GM19239 (cell line): ENCODE results near the gene MT1G.
"Not testable (repeated sequence)": the region's sequence is repeated elsewhere in the genome, so short reads cannot be mapped to it uniquely, and the experiment has no call there.

ENCODE experiments used
- DNase-seq: peaks from one replicate; pipeline ENCODE4 v3.0.0; 2011; ENCODE audit warnings: low spot score; ENCODE audit not compliant: insufficient read length
- FAIRE-seq: peaks from 2 replicates; lab custom pipeline; 2011; peaks lifted over from hg19 to GRCh38; lab: Jason Lieb, UNC

The MT1G gene

DNA sequence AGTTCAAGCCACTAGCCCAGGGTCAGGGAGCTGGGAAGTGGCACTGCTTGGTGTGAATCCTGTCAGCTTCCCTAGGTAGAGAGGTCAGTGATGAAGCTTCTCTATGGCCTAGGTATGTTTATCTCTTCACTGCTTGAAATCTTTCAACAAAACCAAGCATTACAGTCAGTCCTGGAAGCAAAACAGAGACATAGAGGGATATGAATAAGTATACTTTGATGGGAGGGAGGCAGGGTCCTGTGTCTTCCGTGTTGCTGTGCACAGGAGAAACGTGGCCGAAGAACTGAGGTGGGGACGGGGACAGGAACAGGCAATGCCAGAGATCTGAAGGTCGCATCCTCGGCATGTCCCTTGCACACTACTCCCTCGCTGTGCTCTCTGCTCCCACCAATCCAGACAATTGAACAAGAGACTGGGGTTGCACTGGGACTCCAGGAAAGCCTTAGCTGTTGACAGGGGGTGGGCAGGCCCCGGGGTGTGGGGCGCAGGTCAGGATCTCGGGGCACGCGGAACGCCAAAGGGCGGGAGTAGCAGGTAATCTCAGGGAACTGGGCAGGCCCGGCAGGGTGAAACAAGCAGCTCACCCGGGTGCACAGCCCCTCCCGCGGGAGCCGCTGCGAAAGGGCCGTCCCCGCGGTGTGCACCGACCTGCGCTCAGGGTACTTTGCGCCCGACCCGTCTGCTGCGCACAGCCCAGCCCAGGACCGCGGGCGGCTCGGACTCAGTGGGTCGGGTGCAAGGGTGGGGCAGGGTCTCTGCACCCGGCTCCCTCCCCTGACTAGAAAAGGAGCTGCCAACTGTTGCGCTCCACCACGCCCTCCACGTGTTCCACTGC is 1.4 kb upstream of the MT1G start, which contains the start of gene MT1H:
Gene MT1H (plus strand): TSS at position 810 of the 835 bp plus-strand sequence. CDS start 71 bp downstream, outside the sequence.
- DNase-seq (no peak), FAIRE-seq (no peak)

DNA sequence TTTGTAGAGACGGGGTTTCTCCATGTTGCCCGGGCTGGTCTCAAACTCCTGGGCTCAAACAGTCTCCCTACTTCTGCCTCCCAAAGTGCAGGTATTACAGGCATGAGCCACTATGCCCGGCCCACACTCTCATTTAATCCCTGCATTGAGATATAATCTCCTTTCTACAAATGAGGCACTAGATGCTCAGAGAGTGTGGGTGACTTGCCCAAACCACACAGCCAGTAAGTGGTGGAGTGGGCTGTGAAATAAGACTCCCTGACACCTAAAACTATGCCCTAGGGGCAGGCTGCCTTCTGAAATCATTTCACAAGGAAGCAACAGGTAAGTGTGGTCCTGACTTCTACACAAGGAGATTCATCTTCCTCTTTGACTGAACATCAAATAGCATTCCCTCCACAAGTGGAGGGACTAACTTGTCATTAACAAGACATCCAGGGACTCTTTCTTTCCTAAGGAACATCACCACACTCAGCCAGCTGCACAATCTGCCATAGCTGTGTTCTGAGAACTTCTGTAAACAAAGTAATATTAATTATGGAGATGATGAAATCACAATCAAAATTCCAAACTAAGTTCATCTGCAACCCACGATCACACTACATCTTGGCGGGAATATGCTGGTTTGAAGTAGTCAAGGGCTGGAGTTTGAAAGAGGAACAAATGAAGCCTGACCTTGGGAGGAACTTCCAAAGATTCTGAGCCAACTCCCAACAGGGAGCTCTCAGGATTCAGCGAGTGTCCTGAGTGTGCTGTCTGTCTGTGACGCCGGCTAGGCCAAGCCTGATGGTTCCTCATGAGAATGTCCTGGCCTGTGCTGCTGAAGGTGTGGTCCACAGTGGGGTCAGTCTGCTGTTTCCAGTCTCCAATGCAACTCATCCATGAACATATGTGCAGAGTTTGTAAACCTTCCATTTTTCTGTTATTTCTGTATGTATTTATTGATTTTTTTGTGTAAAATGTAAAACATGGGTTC is 2.3 kb downstream of the MT1G start:
- peak; percentile 68 for FAIRE-seq
- not testable (repeated sequence) for DNase-seq

DNA sequence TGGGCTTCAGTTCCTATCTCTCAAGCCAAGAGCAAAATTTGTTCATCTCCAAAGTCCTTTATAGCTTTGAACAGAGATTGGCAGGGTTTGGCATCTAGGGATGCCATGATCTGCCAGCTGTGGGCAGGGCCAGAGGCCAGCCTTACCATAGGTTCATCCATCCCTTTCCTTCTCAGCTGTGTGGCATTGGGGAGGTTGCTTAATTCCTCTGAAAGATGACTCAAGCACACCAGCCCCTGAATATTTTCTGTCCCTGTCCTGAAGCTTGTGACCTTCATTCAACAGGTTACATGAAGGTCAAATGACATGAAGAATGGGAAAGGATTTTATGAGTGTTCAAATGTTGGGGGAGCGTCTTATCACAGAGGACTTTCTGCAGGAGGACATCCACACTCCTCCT is 3.4 kb downstream of the MT1G start:
- no peak for DNase-seq
- FAIRE-seq: no peak

DNA sequence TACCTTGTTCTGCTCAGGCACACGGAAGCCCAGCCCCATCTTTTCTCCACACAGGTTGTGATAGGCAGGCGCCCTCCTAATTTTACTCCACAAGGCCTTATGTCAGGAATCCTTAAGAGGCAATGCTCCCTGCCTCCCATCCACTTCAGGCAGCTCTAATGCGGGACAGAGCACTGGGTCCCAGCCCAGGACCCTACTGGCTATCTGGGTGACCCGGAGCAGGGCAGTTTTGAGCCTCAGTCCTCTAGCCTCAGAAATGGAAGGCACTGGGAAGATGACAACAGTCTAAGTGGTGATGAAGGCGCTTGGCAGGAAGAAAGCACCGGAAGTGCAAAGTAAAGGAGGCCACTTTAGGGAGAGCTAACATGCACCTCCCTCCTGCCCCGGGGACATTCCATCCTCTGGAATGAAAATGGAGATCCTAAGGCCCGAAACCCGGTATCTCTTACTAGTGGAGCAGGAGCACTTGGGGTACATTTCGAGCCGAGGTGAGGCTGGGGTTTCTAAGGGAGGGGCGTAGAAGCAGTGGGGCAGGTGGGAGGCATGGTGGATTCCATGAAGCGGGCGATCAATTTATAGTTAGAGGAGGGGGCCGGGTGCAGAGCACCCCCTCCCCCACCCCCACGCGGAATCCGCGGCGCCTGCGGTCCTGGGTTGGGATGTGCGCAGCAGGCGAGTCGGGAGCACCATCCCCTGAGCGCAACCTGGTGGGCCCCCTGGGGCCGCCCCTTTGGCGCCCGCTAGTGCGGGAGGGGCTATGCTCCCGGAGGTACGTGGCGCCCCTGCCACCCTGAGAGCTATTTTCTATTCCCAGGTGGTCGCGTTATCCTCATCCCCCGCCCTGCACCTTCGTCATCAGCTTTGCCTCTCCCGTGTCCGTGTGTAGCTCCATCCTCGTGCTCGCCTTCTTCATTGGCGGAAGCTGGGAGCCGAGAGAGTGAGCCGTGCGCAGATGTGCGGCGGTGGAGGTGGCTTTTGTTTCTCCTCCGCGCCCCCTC is 5.2 kb downstream of the MT1G start:
- FAIRE-seq: no peak
- no peak for DNase-seq

DNA sequence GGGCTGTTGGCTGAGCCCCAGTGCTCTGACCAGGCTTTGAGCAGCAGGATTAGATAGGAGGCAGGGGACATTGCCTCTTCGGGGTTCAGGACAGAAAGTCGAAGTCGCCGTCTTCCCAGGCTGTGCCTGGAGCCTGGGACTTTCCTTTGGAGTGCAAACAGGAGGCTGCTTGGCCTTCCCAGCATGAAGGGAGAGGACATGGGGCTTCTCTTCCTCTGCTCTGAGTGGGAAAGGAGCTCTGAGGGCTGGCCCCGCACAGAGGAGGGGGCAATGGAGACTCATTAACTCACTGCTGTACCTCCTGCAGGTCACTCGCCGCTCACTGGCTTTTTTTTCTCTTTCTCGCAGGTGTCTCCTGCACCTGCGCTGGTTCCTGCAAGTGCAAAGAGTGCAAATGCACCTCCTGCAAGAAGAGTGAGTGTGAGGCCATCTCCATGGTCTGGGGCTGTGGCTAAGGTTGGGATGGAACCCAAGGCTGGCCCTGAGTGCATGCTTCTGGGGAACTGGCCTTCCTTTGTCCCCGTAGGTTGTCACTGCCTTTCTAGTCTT is 9.5 kb downstream of the MT1G start:
- no peak for FAIRE-seq
- DNase-seq: no peak

DNA sequence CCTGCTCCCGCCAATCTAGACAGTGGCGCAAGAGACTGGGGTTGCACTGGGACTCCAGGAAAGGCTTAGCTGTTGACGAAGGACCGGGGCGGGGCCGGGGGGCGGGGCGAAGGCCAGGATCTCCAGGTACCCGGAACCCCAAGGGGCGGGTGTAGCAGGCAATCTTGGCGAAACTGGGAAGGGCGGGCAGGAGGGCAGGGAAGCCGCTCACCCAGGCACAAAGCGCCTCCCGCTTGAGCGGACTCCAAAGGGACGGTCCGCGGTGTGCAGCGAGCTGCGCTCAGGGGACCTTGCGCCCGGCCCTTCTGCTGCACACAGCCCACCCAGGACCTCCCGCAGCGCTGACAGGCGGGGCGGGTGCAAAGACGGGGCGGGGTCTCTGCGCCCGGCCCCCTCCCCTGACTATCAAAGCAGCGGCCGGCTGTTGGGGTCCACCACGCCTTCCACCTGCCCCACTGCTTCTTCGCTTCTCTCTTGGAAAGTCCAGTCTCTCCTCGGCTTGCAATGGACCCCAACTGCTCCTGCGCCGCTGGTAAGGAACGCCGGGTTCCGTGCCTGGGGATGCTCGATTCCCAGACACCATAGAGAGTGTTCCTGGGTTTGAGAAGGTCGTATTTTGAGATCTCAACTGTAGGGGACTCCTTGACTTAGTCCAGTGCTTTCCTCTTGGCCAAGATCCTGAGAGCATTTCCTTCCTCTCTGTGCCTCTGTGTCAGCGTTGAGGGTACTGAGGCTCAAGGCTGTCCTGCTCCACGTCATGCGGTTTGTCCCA is 10.1 kb downstream of the MT1G start, which contains the start of gene MT1F:
Gene MT1F (plus strand): TSS at position 405 of the 772 bp plus-strand sequence. CDS start 100 bp downstream, at position 505.
- DNase-seq: peak; percentile 40
- peak; percentile 42 for FAIRE-seq

DNA sequence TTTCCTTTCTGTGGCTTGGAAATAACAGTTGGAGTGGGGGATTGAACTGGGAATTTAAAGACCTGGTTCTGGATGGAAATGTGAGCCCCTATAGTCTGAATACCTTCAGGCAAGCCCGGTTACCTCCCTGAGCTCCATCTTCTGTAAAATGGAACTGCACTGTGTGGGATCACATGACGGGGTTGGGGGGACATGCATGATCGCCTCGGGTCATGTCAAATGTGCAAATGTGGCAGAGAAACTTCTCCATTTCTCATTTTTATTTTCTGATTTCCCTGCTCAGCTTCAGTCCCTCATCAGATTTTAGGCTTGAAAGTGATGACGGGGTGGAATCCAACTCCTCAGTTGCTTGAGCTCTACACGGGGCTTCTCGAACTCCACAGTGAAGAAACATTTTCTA is 14.6 kb downstream of the MT1G start:
- no peak for FAIRE-seq
- DNase-seq: no peak

DNA sequence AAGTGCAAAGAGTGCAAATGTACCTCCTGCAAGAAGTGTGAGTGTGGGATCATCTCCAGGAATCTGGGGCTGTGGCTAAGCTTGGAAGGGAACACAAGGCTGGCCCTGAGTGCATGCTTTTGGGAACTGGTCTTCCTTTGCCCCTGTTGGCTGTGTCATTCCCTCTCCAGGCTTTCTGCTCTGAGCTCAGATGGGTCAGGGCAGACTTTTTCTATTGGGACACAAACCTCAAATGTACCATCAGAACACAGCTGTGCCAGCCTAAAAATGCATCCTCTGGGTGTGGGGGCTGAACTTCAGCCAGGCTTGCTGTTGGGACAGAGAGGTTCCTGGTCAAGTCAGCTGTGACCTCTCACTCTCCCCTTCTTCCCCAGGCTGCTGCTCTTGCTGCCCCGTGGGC is 15.3 kb downstream of the MT1G start:
- FAIRE-seq: no peak
- DNase-seq: no peak

DNA sequence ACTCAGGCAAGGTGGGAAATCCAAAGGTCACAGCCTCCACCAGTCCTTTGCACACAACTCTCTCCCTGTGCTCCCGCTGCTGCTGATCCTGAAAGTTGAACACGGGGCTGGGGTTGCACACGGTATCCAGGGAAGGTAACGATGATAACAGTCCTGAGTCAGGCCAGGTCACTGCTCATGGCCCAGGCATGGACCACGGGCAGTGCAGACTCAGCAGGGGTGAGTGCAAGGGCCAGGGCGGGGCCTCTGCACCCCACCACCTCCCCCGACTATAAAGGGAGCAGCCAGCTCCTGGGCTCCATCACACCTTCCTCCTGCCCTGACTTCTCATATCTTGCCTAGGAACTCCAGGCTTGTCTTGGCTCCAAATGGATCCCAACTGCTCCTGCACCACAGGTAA is 16.3 kb downstream of the MT1G start, which contains the start of gene MT1B:
Gene MT1B (plus strand): TSS at position 301 of the 400 bp plus-strand sequence. CDS start 68 bp downstream, at position 369.
- no peak for FAIRE-seq

DNA sequence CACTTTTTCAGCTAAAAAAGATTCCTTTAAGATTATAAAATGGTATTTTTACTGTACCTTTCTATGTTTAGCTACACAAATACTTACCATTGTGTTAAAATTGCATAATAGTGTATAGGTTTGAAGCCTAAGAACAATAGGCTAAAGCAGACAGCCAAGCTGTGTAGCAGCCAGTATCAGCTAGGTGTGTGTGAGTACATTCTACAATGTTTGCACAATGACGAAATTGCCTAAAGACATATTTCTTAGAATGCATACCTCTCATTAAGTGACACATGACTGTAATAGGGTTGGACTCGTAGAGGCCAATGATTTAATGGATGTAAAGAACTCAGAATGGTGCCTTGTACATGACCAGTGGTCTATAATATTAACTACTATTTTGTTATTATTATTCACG is 18.0 kb downstream of the MT1G start:
- no peak for FAIRE-seq
- DNase-seq: no peak

More for the DNA sequence above, 16.3 kb downstream of the MT1G start, which contains the start of gene MT1B:
- no peak for DNase-seq

DNA sequence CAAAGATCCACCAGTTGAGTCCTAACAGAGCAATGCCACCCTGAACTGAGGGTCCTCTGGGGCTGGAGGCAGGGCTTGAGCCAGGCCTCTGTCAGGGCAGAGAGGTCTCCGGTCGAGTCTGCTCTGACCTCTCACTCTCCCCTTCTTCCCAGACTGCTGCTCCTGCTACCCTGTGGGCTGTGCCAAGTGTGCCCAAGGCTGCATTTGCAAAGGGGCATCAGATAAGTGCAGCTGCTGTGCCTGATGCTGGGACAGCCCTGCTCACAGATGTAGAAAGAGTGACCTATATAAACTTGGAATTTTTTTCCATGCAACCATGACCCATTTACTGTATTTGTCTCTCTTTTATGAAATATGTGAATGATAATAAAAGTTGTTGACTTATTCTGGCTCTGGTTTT is 18.6 kb downstream of the MT1G start:
- no peak for FAIRE-seq
- no peak for DNase-seq

DNA sequence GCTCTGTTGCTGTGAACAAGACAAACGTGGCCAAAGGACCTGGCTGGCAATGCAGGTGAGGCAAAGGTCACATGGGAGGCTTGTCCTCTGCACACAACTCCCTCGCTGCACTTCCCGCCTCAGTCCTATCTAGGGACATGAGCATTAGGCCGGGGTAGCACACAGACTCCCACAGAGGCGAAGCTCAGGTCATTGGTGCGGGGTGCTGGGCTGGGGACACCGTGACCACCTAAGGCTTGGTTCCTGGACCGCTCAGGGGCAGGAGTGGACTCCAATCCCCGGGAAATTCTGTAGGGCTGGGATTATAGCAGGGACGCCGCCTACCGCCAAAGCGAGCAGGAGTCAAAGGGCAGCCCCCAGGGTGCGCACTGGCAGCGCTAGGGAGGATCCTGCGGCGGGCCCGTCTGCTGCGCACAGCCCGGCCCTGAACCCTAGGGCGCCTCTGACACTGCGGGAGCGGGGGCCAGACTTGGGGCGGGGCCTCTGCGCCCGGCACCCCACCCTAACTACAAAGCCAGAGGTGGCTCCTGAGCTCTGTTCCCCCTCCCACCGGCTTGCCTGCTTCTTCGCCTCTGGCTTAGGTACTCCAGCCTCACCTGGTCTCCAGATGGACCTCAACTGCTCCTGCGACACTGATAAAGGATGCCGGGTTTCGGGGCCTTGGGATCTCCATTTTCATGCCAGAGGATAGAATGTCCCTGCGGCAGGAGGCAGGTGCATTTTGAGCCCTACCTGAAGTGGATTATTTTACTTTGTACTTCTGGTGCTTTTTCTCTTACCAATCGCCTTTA is 20.0 kb downstream of the MT1G start:
- FAIRE-seq (no peak), DNase-seq (no peak)

DNA sequence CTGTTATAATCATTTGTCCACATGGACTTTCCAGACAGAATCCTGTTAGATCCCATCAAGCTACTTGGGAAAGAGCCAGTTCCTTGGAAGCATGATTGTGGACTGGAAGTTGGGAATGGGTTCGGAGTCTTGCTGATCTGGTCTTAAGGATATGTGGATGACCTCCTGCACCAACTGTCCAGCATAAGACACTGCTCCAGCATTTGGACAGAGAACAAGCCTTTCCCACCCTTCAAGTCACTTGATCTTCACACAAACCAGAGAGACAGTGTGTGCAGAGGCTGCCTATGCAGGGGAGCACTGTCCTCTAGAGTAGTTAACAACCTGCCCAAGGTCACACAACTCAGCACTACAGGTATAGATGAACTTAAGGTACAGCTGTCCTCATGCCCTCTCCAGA is 22.0 kb downstream of the MT1G start:
- FAIRE-seq (no peak), DNase-seq (no peak)

DNA sequence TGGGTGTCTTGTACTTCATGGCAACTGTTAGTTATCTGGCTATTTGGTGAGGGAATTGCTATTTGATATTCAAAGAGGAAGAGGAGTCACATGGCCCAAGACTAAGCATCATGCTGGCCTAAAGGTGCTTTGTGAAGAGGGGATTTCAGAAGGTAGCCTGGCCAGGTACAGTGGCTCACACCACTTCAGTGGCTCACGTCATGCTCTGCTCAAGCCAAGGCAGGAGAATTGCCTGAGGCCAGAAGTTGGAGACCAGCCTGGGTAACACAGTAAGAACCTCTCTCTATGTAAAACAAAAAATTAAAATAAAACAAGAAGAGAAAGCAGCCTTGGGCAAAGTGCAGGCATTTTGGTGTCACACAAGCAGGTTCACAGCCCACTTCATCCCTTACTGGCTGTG is 22.6 kb downstream of the MT1G start:
- FAIRE-seq (no peak), DNase-seq (no peak)

DNA sequence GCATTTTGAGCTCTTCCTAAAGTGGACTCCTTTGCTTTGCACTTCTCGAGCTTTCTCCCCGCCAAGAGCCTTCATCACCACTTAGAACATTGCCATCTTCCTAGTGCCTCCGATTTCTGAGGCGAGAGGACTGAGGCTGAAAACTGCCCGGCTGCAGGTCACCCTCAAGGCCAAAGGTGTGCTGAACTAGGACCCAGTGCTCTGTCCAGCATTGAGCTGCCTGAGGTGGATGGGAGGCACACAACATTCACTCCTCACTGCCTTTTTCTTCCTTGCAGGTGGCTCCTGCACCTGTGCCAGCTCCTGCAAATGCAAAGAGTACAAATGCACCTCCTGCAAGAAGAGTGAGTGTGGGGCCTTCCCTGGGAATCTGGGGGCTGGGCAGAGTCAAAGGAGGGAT is 24.0 kb downstream of the MT1G start:
- no peak for DNase-seq
- FAIRE-seq: no peak

DNA sequence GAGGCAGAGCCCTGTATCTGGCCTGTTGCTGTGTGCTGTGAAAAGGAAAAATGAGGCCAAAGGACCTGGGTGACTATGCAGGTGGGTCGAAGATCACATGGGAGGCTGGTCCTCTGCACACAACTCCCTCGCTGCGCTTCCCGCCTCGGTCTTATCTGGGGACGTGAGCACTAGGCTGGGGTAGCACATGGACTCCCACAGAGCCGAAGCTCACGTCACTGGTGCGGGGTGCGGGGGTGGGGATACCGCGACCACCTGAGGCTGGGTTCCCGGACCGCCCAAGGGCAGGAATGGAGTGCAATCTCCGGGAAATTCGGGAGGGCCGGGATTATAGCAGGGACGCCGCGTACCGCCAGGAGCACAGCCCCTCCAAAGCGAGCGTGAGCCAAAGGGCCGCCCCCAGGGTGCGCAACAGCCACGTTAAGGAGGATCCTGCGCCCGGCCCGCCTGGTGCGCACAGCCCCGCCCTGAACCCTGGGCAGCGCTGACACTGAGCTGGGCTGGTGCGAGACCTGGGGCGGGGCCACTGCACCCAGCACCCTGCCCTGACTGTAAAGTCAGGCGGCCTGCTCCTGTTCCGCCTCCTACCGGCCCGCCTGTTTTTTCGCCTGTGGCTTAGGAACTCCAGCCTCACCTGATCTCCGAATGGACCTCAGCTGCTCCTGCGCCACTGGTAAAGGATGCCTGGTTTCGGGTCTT is 24.6 kb downstream of the MT1G start:
- DNase-seq: peak; percentile 28
- FAIRE-seq: no peak

DNA sequence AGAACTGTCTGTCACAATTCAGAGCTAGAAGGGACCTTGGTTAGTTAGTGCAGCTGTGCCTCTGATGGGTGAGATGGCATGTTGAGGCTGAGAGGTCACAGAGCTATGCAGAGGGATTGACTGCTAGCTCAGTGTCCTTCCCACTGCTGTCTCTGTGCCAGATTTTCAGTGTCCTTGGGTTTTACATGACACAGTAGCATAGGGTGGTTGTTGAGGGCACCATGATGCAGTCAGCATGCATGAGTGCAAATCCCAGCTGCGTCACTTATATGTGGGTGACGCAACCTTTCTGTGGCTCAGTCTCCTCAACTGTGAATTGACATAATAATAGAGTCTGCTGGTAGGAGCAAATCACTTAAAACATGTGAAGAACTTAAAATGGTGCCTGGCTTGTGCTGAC is 26.7 kb downstream of the MT1G start:
- no peak for DNase-seq
- FAIRE-seq: no peak
